Measurements from ENCODE around the gene POLDIP3.
"Not testable (repeated sequence)": the region's sequence is repeated elsewhere in the genome, so short reads cannot be mapped to it uniquely, and the experiment has no call there.

POLDIP3 gene

GRCh38 chr22:42549331-42550060 lies 65.2 kb downstream of the POLDIP3 start:
- no peak for DNase-seq

GRCh38 chr22:42548597-42549330 lies 65.9 kb downstream of the POLDIP3 start:
- DNase-seq: no peak

GRCh38 chr22:42548126-42548525 lies 66.6 kb downstream of the POLDIP3 start:
- DNase-seq: not testable (repeated sequence)

- DNase-seq: no peak
Observed at GRCh38 chr22:42547562-42547961, 67.1 kb downstream of the POLDIP3 start.

GRCh38 chr22:42544686-42545085 lies 70.0 kb downstream of the POLDIP3 start:
- peak; percentile 76 for DNase-seq

- DNase-seq: not testable (repeated sequence)
Observed at GRCh38 chr22:42539236-42539771, 75.4 kb downstream of the POLDIP3 start.

GRCh38 chr22:42537199-42537831 lies 77.4 kb downstream of the POLDIP3 start:
- not testable (repeated sequence) for DNase-seq

GRCh38 chr22:42536634-42537033 lies 78.0 kb downstream of the POLDIP3 start:
- DNase-seq: not testable (repeated sequence)

GRCh38 chr22:42536166-42536565 lies 78.5 kb downstream of the POLDIP3 start:
- no peak for DNase-seq

- not testable (repeated sequence) for DNase-seq
Observed at GRCh38 chr22:42535082-42535731, 79.5 kb downstream of the POLDIP3 start.
